Transverse colon (tissue), 4 donors: Measurements from ENCODE around the gene CHD6. TPM values are rescaled to one million over a fixed set of nuclear protein-coding genes. Genes with fewer than 3 reads are reported as not detected.

ENCODE experiments used
- DNase-seq: peaks from one replicate; pipeline ENCODE4 v3.0.0-alpha.2; 2019
- H3K27ac ChIP-seq, 4 donors: fragments of 200-600 bp; sonication (generic); 2 replicates each; pipeline ENCODE4 v1.5.1; 2016 to 2018; ENCODE audit warnings: inconsistent platforms in 4 of 4
- H3K27me3 ChIP-seq: fragments of 200-600 bp; sonication (generic); 2 replicates; pipeline ENCODE4 v1.5.1; 2017; ENCODE audit warnings: inconsistent platforms
- H3K36me3 ChIP-seq, 4 donors: fragments of 200-600 bp; sonication (generic); 2 replicates each; pipeline ENCODE4 v1.5.1; 2017 to 2019; ENCODE audit warnings: inconsistent platforms in 4 of 4
- H3K4me1 ChIP-seq, 4 donors: fragments of 200-600 bp; sonication (generic); 2 replicates each; pipeline ENCODE4 v1.5.1; 2017 to 2020; ENCODE audit warnings: inconsistent platforms in 4 of 4
- H3K4me3 ChIP-seq, 4 donors: fragments of 200-600 bp; sonication (generic); 1 replicate in 1 of 4; 2 replicates in 3 of 4; pipeline versions ENCODE4 v1.5.1 to v1.6.1; 2017 to 2019; ENCODE audit warnings: inconsistent platforms in 4 of 4
- H3K9me3 ChIP-seq, 2 donors: fragments of 200-600 bp; sonication (generic); 2 replicates each; pipeline ENCODE4 v1.5.1; 2017 to 2019; ENCODE audit warnings: inconsistent platforms in 2 of 2
- EP300 ChIP-seq: sonication (generic); formaldehyde crosslinking; IDR thresholded peaks from one replicate; pipeline ENCODE4 v1.6.1; 2017; ENCODE audit warnings: antibody characterized with exemption, low read depth
- POLR2A ChIP-seq: fragments of 450-650 bp; IDR thresholded peaks from one replicate; pipeline ENCODE4 v1.6.1; 2016; ENCODE audit warnings: antibody characterized with exemption, mild to moderate bottlenecking, moderate library complexity
- POLR2AphosphoS5 ChIP-seq, 3 donors: sonication (generic); formaldehyde crosslinking; IDR thresholded peaks; one replicate each; pipeline ENCODE4 v1.6.1; 2016; ENCODE audit warnings: antibody characterized with exemption in 3 of 3
- WGBS, 2 donors: methylation state at CpG; one replicate each; pipeline ENCODE4 v1.1.5; 2018; ENCODE audit warnings: low coverage in 1 of 2; 5-methylcytosine and 5-hydroxymethylcytosine counted together
- in situ Hi-C, 4 donors: fragments of 200-750 bp; cut with MboI; loops; one replicate each; pipeline versions ENCODE4 v1.15.0 to v1.15.1; 2017; ENCODE audit warnings: low sequenced_read_pairs in 3 of 4, low pct_ligation_motif_present in 1 of 4, low pct_unique_long_range_greater_than_20kb in 1 of 4
- intact Hi-C: fragments of 100-400 bp; cut with DNase I; formaldehyde crosslinking; loops from one replicate; pipeline ENCODE4 v1.15.1; 2023; ENCODE audit warnings: low total_unique reads
- total RNA-seq, 4 donors: library from RNA; depleted of rRNA; stranded (reverse); fragments of >200 nt; gene quantifications; one replicate each; pipeline ENCODE4 v1.1.0, GENCODE V29; 2016
- TF ChIP-seq, protein P1 (sequence below), 5 experiments: fragments of 200-600 bp in 3 of 5; fragments of 450-650 bp in 2 of 5; sonication (generic) in 3 of 5; IDR thresholded peaks; 1 replicate in 2 of 5; 2 replicates in 3 of 5; pipeline ENCODE4 v1.5.1; 2016 to 2017; ENCODE audit warnings: antibody characterized with exemption in 5 of 5, inconsistent platforms in 3 of 5, mild to moderate bottlenecking in 2 of 5, moderate library complexity in 1 of 5

CHD6 gene
- total RNA-seq, 4 donors from 2014 or later = 27.3 to 42.1 (median 27.9) TPM

DNA sequence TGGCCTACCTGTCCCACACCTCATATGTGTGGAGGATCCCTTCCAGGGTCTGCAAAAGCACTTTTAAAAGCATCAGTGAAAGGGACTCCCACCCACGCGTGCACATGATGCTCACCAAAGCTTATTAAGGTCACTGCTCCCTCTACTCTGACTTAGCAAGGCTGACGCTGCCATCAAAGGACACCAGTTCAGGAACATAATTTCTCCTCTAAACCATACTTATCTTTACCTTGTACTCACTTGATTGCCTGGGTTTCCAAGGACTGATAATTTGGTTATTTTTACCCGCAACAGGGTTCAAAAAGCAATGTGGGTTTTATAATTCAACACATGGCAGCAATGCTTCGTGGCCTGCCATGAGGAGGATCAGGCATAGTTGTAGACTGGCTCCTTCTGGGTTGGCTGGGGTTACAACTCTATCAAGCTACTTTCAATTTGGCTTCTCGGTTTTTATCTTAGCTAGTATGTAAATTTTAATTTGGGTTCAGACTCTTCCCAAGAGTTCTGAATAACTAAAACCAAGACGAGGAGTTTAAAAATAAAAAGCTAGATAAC is 199.4 kb downstream of the CHD6 start:
- no peak overlapping the region for H3K4me3 ChIP-seq
- DNase-seq = no peak
- TF ChIP-seq EP300 = no peak
- TF ChIP-seq POLR2AphosphoS5 (IDR thresholded peaks at IDR 0.05) = no peak
- TF ChIP-seq, protein P1, sequence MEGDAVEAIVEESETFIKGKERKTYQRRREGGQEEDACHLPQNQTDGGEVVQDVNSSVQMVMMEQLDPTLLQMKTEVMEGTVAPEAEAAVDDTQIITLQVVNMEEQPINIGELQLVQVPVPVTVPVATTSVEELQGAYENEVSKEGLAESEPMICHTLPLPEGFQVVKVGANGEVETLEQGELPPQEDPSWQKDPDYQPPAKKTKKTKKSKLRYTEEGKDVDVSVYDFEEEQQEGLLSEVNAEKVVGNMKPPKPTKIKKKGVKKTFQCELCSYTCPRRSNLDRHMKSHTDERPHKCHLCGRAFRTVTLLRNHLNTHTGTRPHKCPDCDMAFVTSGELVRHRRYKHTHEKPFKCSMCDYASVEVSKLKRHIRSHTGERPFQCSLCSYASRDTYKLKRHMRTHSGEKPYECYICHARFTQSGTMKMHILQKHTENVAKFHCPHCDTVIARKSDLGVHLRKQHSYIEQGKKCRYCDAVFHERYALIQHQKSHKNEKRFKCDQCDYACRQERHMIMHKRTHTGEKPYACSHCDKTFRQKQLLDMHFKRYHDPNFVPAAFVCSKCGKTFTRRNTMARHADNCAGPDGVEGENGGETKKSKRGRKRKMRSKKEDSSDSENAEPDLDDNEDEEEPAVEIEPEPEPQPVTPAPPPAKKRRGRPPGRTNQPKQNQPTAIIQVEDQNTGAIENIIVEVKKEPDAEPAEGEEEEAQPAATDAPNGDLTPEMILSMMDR (IDR thresholded peaks at IDR 0.05) = no peak
- no peaks in the 10 kb centered on the region for H3K4me1 ChIP-seq
- H3K9me3 ChIP-seq = no peaks in the 10 kb centered on the region
- H3K36me3 ChIP-seq = peaks cover 0 to 64% (median 24%) of the 10 kb centered on the region in 4 donors
- no peak overlapping the region for H3K27ac ChIP-seq
- intact Hi-C loops (no loop called here), in situ Hi-C loops (no loop called here)
- H3K27me3 ChIP-seq = no peaks in the 10 kb centered on the region
- WGBS, 2 donors = 93 to 95% methylated on average over 6 to 7 of the region's 7 CpGs

DNA sequence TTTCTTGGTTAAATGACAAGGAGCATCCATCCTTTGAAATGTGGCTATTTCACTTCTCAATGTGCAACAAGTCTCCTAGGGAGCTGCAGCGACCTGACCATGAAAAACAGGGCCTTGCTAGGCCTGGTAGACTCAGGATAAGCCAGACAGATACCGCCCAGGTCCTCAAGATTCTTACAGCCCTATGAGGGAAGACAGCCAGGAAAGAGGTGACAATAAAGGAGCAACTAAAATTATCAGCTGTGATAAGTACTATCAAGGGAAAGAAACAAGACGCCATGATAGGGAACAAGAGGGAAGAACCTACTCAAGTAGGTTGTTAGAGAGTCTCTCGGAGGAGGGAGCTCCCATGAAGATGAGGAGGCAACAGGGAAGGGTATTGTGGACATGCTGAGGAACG is 200.1 kb downstream of the CHD6 start:
- Histone ChIP-seq H3K27me3 (no peaks in the 10 kb centered on the region), H3K36me3 (peaks cover 0 to 64% (median 26%) of the 10 kb centered on the region in 4 donors), H3K27ac (no peak overlapping the region), H3K9me3 (no peaks in the 10 kb centered on the region), H3K4me3 (no peak overlapping the region), H3K4me1 (no peaks in the 10 kb centered on the region)
- no peak for DNase-seq
- 84 to 96% methylated on average over 2 to 5 of the region's 5 CpGs for WGBS, 2 donors
- intact Hi-C loops (no loop called here), in situ Hi-C loops (no loop called here)
- TF ChIP-seq EP300 (no peak), POLR2A (no peak), POLR2AphosphoS5 (IDR thresholded peaks at IDR 0.05) (no peak)
- TF ChIP-seq, protein P1 (IDR thresholded peaks at IDR 0.05) = no peak

DNA sequence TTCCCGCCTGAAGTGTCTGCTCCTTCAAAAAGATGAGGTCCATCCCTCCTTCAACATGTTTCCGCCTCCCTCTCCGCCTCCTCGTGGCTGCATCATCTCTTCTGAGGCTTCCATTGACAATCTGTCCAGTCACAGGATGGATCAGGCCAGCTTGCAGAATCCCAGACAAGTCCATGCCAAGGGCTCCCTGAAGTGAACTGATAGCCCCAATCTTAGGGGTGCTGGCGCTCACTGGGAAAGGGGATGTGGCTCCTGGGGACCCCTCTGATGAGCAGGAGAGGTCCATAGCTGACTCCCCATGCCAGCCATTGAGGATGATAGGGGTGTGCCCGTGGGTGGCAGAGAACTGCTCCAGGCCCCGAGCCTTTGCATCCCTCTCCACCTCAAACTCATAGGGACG is 203.0 kb downstream of the CHD6 start:
- H3K4me3 ChIP-seq = no peak overlapping the region
- no peaks in the 10 kb centered on the region for H3K27me3 ChIP-seq
- DNase-seq = no peak
- WGBS, 2 donors = 95 to 100% methylated on average over 4 to 8 of the region's 8 CpGs
- in situ Hi-C loops (no loop called here), intact Hi-C loops (no loop called here)
- TF ChIP-seq, protein P1 (IDR thresholded peaks at IDR 0.05) = no peak
- no peak for TF ChIP-seq POLR2A
- no peak for TF ChIP-seq POLR2AphosphoS5 (IDR thresholded peaks at IDR 0.05)
- no peak for TF ChIP-seq EP300
- H3K27ac ChIP-seq = no peak overlapping the region
- no peaks in the 10 kb centered on the region for H3K9me3 ChIP-seq
- peaks cover 0 to 64% (median 22%) of the 10 kb centered on the region in 4 donors for H3K36me3 ChIP-seq
- no peaks in the 10 kb centered on the region for H3K4me1 ChIP-seq

DNA sequence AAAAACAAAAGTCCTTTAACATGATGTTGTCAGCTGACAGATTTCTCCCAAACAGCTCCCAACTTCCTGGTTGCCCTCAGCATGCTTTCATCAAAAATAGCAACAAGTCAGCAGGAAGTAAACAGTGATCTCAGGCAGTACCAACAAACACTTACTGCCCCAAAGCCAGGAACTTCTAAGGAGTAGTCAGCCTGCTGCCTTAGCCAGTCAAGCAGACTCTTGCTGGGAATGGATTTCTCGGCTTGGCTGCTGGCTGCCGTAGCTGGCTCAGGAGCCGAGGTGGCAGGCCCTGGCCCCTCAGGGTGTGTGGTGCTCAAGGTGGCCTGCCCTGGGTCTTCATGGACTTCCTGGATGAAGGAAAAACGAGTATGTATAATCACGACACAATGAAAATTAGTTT is 205.0 kb downstream of the CHD6 start:
- Histone ChIP-seq H3K4me3 (no peak overlapping the region), H3K27ac (no peak overlapping the region), H3K27me3 (no peaks in the 10 kb centered on the region), H3K36me3 (peaks cover 0 to 58% (median 22%) of the 10 kb centered on the region in 4 donors), H3K4me1 (peaks cover 0 to 6% (median 0%) of the 10 kb centered on the region in 4 donors), H3K9me3 (no peaks in the 10 kb centered on the region)
- intact Hi-C loops = no loop called here
- TF ChIP-seq, protein P1 (IDR thresholded peaks at IDR 0.05) = no peak
- no peak for TF ChIP-seq POLR2A
- no peak for TF ChIP-seq POLR2AphosphoS5 (IDR thresholded peaks at IDR 0.05)
- no peak for TF ChIP-seq EP300
- WGBS, 2 donors = 83 to 85% methylated on average over 2 to 5 of the region's 5 CpGs
- in situ Hi-C loops = no loop called here
- DNase-seq = no peak
